Body of pancreas (tissue), 4 donors: ENCODE results near the gene GRID1.

Experiments used
- POLR2A ChIP-seq, 3 donors: fragments of 450-650 bp; IDR thresholded peaks; one replicate each; pipeline ENCODE4 v1.6.1; 2016; ENCODE audit warnings: antibody characterized with exemption in 3 of 3, mild to moderate bottlenecking in 2 of 3
- TF ChIP-seq, protein P1 (sequence below), 7 experiments: fragments of 450-650 bp in 4 of 7; fragments of 200-600 bp in 3 of 7; sonication (generic) in 3 of 7; IDR thresholded peaks; one replicate each; pipeline ENCODE4 v1.5.1; 2016 to 2019; ENCODE audit warnings: antibody characterized with exemption in 7 of 7

GRCh38 chr10:86316990-86317389 lies 49.6 kb downstream of the GRID1 start:
- TF ChIP-seq, protein P1, sequence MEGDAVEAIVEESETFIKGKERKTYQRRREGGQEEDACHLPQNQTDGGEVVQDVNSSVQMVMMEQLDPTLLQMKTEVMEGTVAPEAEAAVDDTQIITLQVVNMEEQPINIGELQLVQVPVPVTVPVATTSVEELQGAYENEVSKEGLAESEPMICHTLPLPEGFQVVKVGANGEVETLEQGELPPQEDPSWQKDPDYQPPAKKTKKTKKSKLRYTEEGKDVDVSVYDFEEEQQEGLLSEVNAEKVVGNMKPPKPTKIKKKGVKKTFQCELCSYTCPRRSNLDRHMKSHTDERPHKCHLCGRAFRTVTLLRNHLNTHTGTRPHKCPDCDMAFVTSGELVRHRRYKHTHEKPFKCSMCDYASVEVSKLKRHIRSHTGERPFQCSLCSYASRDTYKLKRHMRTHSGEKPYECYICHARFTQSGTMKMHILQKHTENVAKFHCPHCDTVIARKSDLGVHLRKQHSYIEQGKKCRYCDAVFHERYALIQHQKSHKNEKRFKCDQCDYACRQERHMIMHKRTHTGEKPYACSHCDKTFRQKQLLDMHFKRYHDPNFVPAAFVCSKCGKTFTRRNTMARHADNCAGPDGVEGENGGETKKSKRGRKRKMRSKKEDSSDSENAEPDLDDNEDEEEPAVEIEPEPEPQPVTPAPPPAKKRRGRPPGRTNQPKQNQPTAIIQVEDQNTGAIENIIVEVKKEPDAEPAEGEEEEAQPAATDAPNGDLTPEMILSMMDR (IDR thresholded peaks at IDR 0.05): no peak
- no peak for TF ChIP-seq POLR2A (IDR thresholded peaks at IDR 0.05)
